NCI-H345 treated with DMSO at 0.1 percent for 48 hours (cell line): ENCODE results near the gene GUCY1A2.

Source experiments
- DNase-seq: peaks from one replicate; lab custom pipeline; 2025; ENCODE audit not compliant: unreplicated experiment; lab: John Stamatoyannopoulos, UW

Gene GUCY1A2

DNA sequence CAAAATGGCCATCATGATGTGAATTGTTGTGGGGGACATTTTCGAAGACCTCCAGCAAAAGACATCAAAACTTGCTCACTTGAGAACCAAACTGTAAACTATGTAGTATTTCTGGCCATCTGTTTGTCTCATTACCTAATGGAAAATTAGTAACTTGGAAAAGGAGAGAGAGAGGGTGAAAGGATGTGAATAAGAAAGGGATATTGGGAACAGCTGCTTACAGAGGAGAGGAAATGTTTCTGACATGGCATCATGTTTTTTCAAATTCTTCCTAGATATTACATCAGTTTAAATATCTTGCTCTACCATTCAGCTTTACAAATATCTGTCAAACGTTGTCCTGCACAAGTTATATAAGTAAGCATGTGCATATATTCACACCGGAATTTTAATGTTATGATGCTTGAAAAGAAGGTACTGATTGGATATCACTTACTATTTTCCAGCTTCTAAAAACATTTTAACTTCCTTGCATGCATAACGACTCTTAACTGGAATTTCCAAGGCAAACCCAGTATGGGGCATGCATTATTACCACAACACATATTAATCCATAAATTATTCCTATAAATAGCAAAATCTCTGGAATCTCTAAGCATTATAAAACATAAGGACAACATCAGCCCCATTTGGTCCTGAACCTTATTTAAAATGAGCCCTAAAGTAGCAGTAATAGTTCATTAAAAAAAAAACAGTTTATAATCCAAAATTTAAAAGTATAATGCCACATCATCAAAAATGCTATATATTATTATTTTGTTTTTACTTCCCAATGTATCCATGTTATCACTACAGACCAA lies 20.0 kb downstream of the GUCY1A2 start:
- no peak for DNase-seq

DNA sequence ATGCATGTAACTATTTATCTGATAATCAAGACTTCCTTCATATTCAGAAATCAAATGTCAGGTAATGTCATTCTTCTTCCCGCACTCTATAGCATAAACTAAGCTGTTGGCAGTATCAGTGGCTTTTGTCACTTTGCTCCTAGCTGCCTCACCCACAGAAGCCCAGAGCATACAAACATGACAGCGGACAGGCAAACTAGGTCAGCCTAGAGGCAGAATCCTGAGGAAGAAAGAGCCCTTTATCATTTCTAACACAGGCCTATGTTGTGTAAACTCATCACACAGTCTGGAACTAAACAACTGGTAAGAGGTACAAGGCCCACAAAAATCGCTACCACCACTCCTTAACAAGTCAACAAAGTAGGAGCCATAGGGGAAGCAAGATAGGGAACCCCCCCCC lies 21.0 kb downstream of the GUCY1A2 start:
- DNase-seq: no peak

DNA sequence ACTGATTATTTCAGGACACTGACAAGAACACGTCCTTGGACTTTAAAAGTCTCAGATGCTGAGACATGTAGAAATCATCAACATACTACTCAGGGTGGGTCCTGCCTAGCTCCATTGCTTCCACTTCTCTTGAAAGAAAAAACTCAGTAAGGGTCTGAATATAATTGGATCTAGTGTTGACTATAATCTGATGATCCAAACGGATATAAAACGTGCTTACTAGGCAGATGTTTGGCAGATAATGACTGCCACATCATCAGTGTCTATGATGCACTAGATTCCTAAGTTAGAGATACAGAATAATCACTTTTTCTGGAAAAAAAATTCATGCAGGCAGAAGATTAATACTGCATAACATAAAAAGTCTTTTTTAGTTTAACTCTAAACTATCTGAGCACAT lies 21.6 kb downstream of the GUCY1A2 start:
- no peak for DNase-seq

DNA sequence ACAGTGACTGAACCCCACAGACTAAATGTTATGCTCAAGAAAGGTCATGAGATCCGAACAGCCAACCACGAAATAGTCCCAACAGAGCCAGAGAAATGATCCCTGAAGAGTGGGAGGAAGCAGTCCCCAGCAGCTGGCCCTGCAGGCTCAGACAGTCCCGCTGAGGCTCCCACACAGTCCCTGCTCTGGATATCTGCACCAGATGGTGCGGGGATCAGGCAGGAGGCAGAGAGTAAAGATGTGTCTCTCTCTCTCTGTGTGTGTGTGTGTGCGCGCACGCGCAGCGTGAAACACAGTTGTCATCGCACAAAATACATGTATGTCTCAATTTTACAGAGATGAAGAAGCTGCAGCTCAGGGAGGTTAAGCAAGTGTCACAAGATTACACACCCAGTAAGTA lies 27.9 kb downstream of the GUCY1A2 start:
- DNase-seq: no peak

DNA sequence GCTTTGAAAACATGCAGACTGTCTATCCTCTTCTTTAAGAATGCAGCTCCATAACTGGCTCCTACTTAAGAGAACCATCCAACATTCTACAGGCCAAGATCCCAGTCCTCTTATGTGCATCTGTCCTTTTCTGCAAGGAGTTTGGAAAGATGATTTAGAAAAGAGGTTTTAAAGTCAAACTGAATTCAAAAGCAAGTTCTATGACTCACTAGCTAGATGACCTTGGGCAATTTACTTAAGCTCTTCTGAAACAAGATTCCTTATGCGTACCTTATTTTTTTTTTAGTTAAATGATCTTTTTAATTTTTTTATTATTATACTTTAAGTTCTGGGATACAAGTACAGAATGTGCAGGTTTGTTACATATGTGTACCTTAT lies 29.2 kb downstream of the GUCY1A2 start:
- DNase-seq: no peak

DNA sequence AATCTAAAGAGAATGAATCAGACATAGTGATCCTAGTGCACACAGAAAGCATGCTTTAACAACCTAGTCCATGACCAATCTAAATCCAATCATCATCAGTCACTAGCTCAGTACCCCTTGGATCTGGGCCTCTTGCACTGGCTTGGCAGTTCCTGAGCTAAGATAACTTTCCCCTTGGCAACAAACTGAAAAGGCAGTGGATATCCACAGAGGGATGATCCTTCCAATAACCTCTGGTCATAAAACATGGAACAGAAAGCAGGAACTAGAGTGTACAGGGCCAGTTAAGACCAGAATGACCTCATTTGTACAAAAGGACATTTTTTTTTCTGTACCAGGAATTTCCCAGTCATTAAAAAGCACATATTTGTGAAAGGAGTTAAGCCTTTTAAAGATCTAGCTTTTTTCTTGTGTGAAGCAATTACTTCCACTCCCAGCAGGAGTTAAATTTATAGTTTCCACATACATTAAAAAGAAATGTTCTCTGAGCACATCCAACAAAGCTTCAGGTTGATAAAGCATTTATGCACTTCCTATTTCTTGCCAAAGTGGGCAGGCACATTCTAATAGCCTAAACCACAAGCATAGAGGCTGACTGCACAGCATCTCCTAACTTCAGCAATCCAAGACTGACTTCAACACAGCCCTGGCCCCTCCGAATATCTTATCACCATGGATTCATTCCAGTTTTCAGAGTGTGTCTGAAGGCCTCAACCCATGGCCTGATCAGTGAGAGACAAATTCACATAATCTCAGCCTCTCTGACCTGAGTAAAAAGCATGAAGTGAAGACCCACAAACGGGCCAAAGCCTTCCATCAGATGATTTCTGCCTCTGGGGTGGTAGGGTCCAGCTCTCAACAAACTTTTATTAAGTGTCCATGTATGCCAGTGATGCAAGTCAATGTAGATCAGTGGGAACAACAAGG lies 29.9 kb downstream of the GUCY1A2 start:
- no peak for DNase-seq

DNA sequence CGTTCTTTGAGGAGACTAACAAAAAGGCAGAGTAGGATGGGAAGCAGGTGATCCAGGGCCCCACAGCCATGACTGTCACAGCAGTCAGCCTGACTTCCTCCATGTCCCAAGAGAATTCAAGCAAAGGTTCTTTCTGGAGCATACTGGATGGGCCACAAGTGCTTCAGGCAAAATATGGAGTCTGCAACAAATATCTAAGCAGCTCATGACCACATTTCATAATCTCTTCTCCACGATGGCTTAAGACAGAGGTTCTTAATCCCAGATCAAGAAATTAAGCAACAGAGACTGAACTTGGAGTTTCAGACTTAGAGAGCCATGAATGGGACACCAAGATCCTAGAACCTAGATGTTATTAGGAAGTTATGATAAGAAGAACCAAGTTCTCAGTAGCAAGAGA lies 31.6 kb downstream of the GUCY1A2 start:
- DNase-seq: no peak

DNA sequence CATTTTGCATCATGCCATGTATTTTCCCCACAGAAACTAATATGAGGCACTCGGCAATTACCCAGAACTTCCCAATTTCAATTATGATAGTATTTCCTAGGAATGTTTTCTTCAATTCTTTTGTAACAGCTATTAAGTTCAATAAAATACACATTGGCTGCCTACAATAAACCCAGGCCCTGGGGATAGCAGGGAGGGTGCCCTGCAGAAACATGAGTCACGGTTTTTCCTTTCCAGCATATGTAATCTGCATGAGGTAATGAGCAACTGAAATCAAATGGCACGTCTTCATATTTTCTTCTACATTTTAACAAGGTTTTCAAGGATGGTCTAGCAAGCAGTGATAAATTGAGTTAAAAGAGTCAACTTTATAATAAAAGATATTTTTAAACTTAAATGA lies 32.0 kb downstream of the GUCY1A2 start:
- no peak for DNase-seq

DNA sequence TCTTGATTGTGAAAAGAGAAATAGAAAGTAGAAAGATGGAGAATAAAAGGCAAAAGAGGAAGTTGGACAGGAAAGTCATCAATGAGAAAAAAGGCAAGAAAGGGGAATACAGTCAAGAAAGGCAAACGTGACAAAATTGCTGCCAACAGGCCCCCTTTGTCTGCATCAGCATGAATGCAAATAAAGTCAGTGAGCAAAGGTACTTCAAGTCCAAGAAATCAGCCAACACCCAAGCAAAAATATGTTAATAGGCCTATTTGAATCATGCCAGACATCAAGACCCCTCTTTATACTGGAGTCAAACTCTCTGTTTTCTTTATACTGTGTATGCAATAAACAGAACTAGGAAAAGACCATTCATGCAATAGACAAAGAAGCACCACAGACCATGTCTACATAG lies 34.3 kb downstream of the GUCY1A2 start:
- no peak for DNase-seq

DNA sequence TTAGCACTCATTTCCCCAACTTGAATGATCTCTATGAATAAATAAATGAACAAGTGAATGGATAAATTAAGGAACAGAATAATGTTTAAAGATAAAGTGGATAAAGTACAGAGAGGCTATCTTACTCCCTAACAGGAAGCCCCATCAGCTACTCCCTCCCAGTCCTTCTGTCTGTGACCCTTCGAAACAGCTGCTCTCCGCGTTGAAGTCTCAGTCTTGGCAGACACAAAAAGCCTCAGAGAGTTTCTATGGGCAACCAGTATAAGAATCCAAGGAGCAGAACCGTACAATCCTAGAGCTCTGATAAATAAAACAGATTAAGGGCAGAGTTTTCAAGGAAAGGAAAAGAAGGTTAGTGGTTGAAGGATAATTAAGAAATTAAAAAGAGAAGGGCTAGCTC lies 35.0 kb downstream of the GUCY1A2 start:
- DNase-seq: no peak

DNA sequence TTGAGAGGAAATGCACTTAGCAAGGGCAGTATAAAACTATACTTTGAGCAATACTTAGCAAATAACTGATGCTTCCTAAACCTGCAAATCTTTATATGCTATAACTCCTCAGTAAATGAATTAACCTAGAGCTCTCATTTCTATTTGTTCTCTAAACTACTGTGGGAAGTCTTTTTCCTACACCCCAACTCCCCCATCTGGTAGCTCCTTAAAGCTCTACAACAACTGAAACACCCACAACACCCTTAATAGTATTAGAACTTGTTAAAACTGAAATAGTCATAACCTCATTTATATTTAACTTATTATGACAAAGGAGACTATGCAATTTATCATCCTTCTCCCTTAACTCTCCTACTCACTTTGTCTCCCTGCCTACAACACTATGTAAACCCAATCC lies 43.4 kb downstream of the GUCY1A2 start:
- DNase-seq: no peak

DNA sequence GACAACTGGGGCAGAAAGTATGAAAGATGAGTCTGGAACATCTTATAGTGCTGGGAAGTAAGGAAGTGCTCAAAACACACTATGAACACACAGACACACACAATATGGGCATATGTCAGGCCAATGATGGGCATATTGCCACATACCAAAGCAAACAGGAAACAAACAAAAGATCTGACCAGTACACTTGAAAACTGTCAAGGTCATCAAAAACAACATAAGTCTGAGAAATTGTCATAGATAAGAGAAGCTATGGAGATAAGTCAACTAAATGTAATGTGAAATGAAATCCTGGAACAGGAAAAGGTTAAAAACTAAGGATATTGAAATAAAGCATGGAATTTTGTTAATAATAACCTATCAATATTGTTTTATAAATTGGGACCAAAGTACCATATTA lies 46.4 kb downstream of the GUCY1A2 start:
- no peak for DNase-seq

DNA sequence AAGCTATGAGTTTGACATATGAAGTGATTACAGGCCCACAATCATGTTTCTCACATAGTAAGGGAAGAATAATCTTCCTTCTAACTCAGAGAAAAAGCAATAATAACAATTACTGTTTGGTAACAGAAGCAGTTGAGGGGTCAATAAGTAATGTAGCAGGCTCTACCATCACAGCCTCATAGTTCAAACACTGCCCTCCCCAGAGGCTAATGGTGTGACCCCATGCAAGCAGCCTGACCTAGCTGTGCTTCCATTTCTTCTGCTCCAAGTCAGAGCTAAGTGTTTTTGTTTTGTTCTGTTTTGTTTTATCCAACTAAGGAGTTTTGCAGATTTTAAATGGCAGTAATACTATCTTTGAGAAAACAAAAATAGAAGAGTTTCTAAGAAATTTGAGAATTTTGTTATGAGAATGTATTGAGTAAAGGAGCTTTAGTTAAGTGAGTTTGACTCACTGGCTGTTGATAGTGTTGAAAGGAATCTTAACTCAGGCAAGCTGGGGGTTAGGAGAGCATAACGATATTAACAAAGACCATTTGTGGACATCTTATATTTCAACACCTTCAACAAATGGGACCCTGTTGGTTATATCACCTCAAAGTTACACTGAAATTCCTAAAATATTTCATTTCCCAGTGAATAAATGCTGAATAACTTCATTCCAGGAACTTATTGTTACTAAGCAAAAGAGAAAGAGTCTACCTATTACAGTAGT lies 48.5 kb downstream of the GUCY1A2 start:
- DNase-seq: no peak

DNA sequence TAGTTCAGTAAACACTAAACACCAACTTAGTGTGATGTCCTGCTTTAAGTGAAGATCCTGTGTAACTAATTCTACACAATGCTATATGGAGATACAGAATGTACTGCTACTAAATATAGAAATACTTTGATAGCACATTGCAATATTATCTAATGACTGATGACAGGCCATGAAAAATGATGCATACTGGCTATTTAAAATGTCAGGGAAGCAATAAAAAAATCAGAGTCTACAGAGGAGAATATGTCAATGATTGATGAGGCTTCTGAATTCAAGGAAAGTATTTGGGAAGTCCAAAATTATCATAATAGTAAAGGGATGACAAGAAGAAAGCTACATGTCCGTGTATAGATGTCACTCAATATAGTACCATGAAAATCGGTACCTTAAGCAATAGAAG lies 55.3 kb downstream of the GUCY1A2 start:
- DNase-seq: no peak

DNA sequence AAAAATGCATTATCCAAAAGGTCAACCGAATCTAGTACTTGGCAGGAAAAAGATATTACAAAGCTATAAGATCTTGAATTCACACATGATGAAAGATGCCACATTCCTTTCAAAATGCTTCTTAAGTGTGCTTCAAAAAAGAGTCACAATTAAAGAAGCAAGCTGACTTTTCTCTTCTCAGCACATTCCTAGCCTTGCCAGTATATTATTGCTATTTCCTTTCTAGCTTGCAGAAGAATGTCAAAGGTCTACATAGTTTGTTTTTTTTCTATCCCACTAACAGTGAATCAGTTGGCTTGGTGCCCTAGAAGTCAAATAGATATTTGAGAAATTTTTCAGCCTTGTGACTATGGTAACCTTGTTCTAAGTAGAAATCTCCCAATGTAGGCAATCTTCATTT lies 56.8 kb downstream of the GUCY1A2 start:
- DNase-seq: no peak

DNA sequence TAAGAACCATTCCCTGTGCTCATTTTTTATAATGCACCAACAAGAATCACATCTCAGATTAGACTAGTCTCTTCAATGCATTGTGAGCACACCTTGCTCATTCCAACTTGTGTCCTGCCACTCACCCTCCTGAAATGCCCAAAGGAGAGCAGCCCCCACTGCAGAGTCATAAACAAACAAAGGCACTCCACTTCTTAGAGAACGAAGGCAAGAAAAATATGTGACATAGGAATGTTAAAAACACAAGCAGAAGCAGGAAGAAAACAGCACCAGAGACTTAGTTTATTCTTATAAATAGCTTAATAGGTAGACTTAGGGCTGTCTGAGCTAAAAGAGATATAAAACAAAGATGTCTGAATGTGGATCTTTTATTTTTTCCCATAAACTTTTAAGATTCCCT lies 57.2 kb downstream of the GUCY1A2 start:
- DNase-seq: no peak

DNA sequence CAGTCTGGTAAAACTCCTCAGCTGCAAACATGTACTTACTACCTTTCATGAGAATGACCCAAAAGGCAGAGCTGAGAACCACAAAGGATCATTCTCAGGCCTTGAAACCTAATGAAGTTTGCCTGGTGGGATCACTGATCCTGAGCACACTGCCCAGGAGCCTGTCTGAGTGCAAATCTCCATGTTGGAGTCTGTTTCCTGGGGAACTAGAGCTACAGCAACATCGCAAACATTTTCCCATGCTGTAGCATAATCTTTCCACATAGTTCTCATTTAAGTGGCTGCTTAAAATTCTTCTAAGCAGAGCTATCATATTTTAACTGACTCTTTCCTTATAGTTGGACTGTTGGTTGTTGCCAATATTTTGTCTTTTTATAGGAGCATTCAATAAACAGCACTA lies 58.5 kb downstream of the GUCY1A2 start:
- no peak for DNase-seq

DNA sequence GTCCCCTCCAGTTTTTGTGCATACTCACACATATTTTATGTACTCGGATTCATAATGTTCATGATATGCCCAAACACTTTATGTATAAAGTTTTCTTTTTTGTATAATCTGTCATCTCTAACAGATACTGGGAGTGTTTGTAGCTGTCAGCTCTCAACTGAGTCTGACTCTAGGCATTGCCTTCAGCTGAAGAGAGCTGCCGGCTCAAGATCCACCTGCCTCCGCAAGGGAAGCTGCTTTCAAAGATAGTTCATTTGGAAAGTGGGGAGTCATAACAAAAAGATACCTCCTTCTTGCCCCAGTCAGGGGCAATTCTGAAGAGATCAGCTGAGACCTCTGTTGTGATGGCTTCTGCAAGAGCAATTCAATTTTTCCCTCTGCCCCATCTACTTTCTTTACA lies 58.9 kb downstream of the GUCY1A2 start:
- no peak for DNase-seq

DNA sequence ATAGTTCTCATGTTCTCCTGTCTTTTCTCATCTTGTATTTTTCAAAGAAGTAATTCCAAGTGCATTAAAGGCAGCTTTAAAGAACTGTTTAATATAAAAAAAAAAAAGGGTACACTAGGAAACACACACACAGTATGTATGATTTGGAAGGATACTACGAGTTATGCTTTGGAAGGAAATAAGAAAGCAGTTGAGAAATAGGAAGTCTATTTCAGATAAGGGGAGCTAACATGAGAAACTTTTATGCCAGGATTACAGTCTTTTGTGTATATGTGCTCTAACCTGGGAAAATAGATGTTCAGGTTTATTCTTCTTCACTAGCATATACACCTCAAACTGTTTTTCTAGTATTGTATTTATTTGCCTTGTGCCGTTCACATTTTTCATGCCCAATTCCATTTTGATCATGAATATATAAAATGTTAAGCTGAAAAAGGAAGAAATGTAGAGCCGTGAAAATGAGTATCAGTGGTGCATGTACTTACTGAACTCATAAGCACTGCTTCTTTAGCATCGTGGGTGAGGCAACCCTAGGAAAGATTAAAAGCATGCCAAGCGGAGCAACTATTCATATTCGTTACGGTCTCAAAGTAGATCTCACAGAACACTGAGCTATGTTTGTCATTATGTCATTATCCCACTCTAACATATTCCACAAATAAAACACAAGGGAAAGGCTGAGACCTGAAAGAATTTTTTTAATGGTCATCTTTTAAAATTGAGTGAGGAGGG lies 59.6 kb downstream of the GUCY1A2 start:
- no peak for DNase-seq

DNA sequence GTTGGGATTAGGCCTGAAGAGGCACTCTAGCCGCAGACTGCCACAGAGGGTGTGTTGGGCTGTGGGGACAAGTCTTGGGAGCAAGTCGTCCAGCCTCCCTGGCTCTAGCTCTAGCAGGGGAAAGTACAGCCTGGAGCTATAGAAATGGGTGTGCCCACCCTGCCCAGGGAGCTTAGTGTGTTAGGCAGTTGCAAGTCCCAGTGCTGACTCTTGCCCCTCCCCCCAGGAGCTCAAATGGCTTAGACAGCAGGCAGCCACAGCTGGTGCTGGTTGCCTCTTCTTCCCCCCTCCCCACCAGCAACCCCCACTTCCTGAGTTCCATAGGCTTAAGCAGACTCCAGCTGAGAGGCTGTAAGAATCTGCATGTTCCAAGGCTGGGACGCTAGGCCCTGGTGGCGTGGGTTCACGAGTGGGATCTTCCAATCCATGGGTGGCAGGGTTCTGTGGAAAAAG lies 61.2 kb downstream of the GUCY1A2 start:
- DNase-seq: no peak

DNA sequence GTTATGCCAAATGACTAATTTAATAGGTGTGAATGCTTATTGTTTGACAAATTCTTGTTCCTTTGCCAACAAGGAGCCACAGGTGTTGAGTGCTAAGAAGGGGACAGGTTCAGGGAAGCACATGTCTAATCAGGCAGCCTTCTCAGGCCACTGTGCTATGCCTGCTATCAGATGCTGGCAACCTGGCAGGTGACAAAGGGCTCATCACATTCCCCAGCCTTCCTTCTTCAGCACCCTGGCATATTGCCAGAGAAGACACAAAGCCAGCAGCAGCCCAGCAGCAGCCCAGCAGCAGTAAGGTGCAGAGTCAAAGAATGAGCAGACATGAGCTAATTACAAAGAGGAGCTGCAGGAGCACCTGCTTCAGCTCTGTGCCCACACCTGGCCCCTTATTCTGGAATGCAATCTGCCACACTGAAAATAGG lies 68.2 kb downstream of the GUCY1A2 start:
- peak; percentile 30 for DNase-seq
